Fibroblast of lung (primary cell): ENCODE measurements around the gene GPAT2. TPM values are rescaled to one million over a fixed set of nuclear protein-coding genes. Genes with fewer than 3 reads are reported as not detected.
"Not testable (repeated sequence)": the region's sequence is repeated elsewhere in the genome, so short reads cannot be mapped to it uniquely, and the experiment has no call there.

Experiments used
- DNase-seq, 2 donors: peaks; one replicate each; pipeline versions ENCODE4 v3.0.0 to v3.0.0-alpha.2; 2010; ENCODE audit warnings: low read depth in 2 of 2
- H2AFZ ChIP-seq: 2 replicates; pipeline ENCODE4 v1.5.1; 2012; ENCODE audit warnings: low read length, control low read depth, inconsistent platforms
- H3K27ac ChIP-seq: 2 replicates; pipeline ENCODE4 v1.5.1; 2011; ENCODE audit warnings: low read length, control low read depth; ENCODE audit not compliant: insufficient read depth
- H3K27me3 ChIP-seq: 2 replicates; pipeline ENCODE4 v1.5.1; 2011; ENCODE audit warnings: mild to moderate bottlenecking, low read length; ENCODE audit not compliant: control insufficient read depth, insufficient read depth
- H3K36me3 ChIP-seq: 2 replicates; pipeline ENCODE4 v1.5.1; 2011; ENCODE audit warnings: low read length; ENCODE audit not compliant: control insufficient read depth, insufficient read depth
- H3K4me1 ChIP-seq: 2 replicates; pipeline ENCODE4 v1.5.1; 2011; ENCODE audit warnings: low read length; ENCODE audit not compliant: control insufficient read depth, insufficient read depth; ENCODE audit errors: extremely low read depth
- H3K4me2 ChIP-seq: 2 replicates; pipeline ENCODE4 v1.5.1; 2011; ENCODE audit warnings: low read length, control low read depth; ENCODE audit not compliant: insufficient read depth; ENCODE audit errors: extremely low read depth
- H3K4me3 ChIP-seq, 4 experiments: fragments of 200-600 bp in 1 of 4; sonication (generic) in 1 of 4; replicated peaks in 1 of 4; 2 replicates each; pipeline ENCODE4 v1.5.1; 2011 to 2016; ENCODE audit warnings: low read length in 4 of 4, low read depth in 3 of 4, mild to moderate bottlenecking in 3 of 4, control low read depth in 2 of 4, inconsistent platforms in 1 of 4, mixed read lengths in 1 of 4; ENCODE audit not compliant: insufficient read depth in 1 of 4; ENCODE audit errors: control extremely low read depth in 1 of 4
- H3K79me2 ChIP-seq: 2 replicates; pipeline ENCODE4 v1.5.1; 2012; ENCODE audit warnings: mild to moderate bottlenecking, low read length, inconsistent platforms; ENCODE audit not compliant: control insufficient read depth, insufficient read depth
- H3K9ac ChIP-seq: 2 replicates; pipeline ENCODE4 v1.5.1; 2011; ENCODE audit warnings: mild to moderate bottlenecking, low read length, control low read depth; ENCODE audit not compliant: insufficient read depth
- H3K9me3 ChIP-seq: 2 replicates; pipeline ENCODE4 v1.5.1; 2012; ENCODE audit warnings: low read depth, low read length; ENCODE audit not compliant: control insufficient read depth, insufficient read depth
- H4K20me1 ChIP-seq: 2 replicates; pipeline ENCODE4 v1.5.1; 2011; ENCODE audit warnings: low read length; ENCODE audit not compliant: control insufficient read depth, insufficient read depth; ENCODE audit errors: extremely low read depth
- polyA plus RNA-seq, 2 donors: library from polyadenylated mRNA; depleted of rRNA in 1 of 2; stranded (reverse) in 1 of 2; unstranded in 1 of 2; fragments of >200 nt; gene quantifications; 2 replicates each; pipeline ENCODE4 v1.2.1, GENCODE V29; 2011 to 2012; ENCODE audit warnings: missing spikeins in 1 of 2
- total RNA-seq: library from RNA; depleted of rRNA; stranded (reverse); fragments of >200 nt; gene quantifications from 2 replicates; pipeline ENCODE4 v1.2.1, GENCODE V29; 2014

GPAT2 gene
- total and polyA plus RNA-seq, 2 donors (not counting 1 experiment from before 2014, with no cell fraction given) = 1.1 to 2.8 TPM

GRCh38 chr2:96055830-96056229 is 21.1 kb upstream of the GPAT2 start:
- not testable (repeated sequence) for H3K27me3 ChIP-seq, H3K9ac ChIP-seq, DNase-seq, H2AFZ ChIP-seq, H3K27ac ChIP-seq, H3K9me3 ChIP-seq, H3K4me1 ChIP-seq, H3K36me3 ChIP-seq, H3K4me2 ChIP-seq, H4K20me1 ChIP-seq, H3K79me2 ChIP-seq, H3K4me3 ChIP-seq

GRCh38 chr2:96054537-96054936 is 19.8 kb upstream of the GPAT2 start:
- not testable (repeated sequence) for H3K27ac ChIP-seq, H3K4me2 ChIP-seq, H3K36me3 ChIP-seq, H3K9ac ChIP-seq, H3K4me3 ChIP-seq, H3K79me2 ChIP-seq, H2AFZ ChIP-seq, H3K4me1 ChIP-seq, H4K20me1 ChIP-seq, H3K27me3 ChIP-seq, DNase-seq, H3K9me3 ChIP-seq

GRCh38 chr2:96053385-96053784 is 18.7 kb upstream of the GPAT2 start:
- DNase-seq, H4K20me1 ChIP-seq, H3K4me2 ChIP-seq, H3K27ac ChIP-seq, H3K9ac ChIP-seq, H2AFZ ChIP-seq, H3K27me3 ChIP-seq, H3K79me2 ChIP-seq, H3K4me3 ChIP-seq, H3K4me1 ChIP-seq, H3K36me3 ChIP-seq, H3K9me3 ChIP-seq: not testable (repeated sequence)

- H3K9me3 ChIP-seq, H3K4me3 ChIP-seq, H3K4me1 ChIP-seq, H3K9ac ChIP-seq, H3K4me2 ChIP-seq, H3K27ac ChIP-seq, H3K79me2 ChIP-seq, H3K36me3 ChIP-seq, DNase-seq, H4K20me1 ChIP-seq, H3K27me3 ChIP-seq, H2AFZ ChIP-seq: not testable (repeated sequence)
Observed at GRCh38 chr2:96052632-96053031, 17.9 kb upstream of the GPAT2 start.

- not testable (repeated sequence) for H4K20me1 ChIP-seq, H3K4me1 ChIP-seq, H3K9me3 ChIP-seq, H3K4me3 ChIP-seq, H3K9ac ChIP-seq, H2AFZ ChIP-seq, H3K79me2 ChIP-seq, H3K27ac ChIP-seq, H3K36me3 ChIP-seq, H3K27me3 ChIP-seq, DNase-seq, H3K4me2 ChIP-seq
Observed at GRCh38 chr2:96049917-96050262, 15.2 kb upstream of the GPAT2 start.

GRCh38 chr2:96049049-96049916 is 14.6 kb upstream of the GPAT2 start:
- H3K27me3 ChIP-seq, H3K4me3 ChIP-seq, H2AFZ ChIP-seq, H3K36me3 ChIP-seq, H3K27ac ChIP-seq, H3K9me3 ChIP-seq, H3K4me2 ChIP-seq, DNase-seq, H3K4me1 ChIP-seq, H3K9ac ChIP-seq, H3K79me2 ChIP-seq, H4K20me1 ChIP-seq: not testable (repeated sequence)

- not testable (repeated sequence) for H3K9me3 ChIP-seq, H3K27me3 ChIP-seq, DNase-seq, H3K27ac ChIP-seq, H3K4me3 ChIP-seq, H3K4me1 ChIP-seq, H3K36me3 ChIP-seq, H2AFZ ChIP-seq, H3K79me2 ChIP-seq, H3K9ac ChIP-seq, H3K4me2 ChIP-seq, H4K20me1 ChIP-seq
Observed at GRCh38 chr2:96035554-96035953, 838 bp upstream of the GPAT2 start.
